Panc1 (cell line): ENCODE data around the gene SQOR. TPM values are rescaled to one million over a fixed set of nuclear protein-coding genes. Genes with fewer than 3 reads are reported as not detected.

ENCODE experiments used
- ATAC-seq: fragments of 200-7000 bp; cut with Tn5 transposase; 2 replicates; pipeline ENCODE4 v1.9.1; 2020; ENCODE audit warnings: mild to moderate bottlenecking, moderate library complexity
- BruUV-seq: library from RNA; stranded (reverse); fragments of 400-500 nt; replicated peaks from 2 replicates; lab custom pipeline; 2021; lab: Mats Ljungman, UMichigan
- CTCF ChIA-PET: fragments of 300-600 bp; sonication (Branson Sonifier 250); formaldehyde crosslinking; loops from one replicate; lab custom pipeline; 2022; ENCODE audit warnings: antibody characterized with exemption; lab: Charles Lee
- POLR2A ChIA-PET: fragments of 300-600 bp; sonication (Branson Sonifier 250); formaldehyde crosslinking; loops from one replicate; lab custom pipeline; 2022; ENCODE audit warnings: antibody characterized with exemption; lab: Charles Lee
- DNase-seq: peaks from one replicate; pipeline ENCODE4 v3.0.0-alpha.2; 2010; ENCODE audit warnings: low read depth, low spot score
- H3K27ac ChIP-seq: 2 replicates; pipeline ENCODE4 v1.5.1; 2011; ENCODE audit warnings: mild to moderate bottlenecking, low read length, inconsistent platforms
- H3K27me3 ChIP-seq: fragments of 200-500 bp; sonication (Bioruptor generic); 2 replicates; pipeline ENCODE4 v1.6.0; 2014; ENCODE audit warnings: low read length, inconsistent platforms; ENCODE audit not compliant: control insufficient read depth, insufficient read depth
- H3K36me3 ChIP-seq: fragments of 200-500 bp; sonication (Bioruptor generic); 2 replicates; pipeline ENCODE4 v1.5.1; 2014; ENCODE audit warnings: inconsistent platforms, mild to moderate bottlenecking, low read length, moderate library complexity; ENCODE audit not compliant: control insufficient read depth, insufficient read depth
- H3K4me1 ChIP-seq: 2 replicates; pipeline ENCODE4 v1.5.1; 2011; ENCODE audit warnings: inconsistent platforms, mild to moderate bottlenecking, low read length, moderate library complexity; ENCODE audit not compliant: control insufficient read depth, insufficient read depth
- H3K4me3 ChIP-seq, 2 experiments: 2 replicates each; pipeline ENCODE4 v1.5.1; 2011 to 2012; ENCODE audit warnings: low read depth in 2 of 2, low read length in 2 of 2, mild to moderate bottlenecking in 2 of 2, inconsistent platforms in 1 of 2, moderate library complexity in 1 of 2
- H3K9me3 ChIP-seq: fragments of 200-500 bp; sonication (Bioruptor generic); 2 replicates; pipeline ENCODE4 v1.5.1; 2014; ENCODE audit warnings: low read depth, mild to moderate bottlenecking, inconsistent platforms, low read length, moderate library complexity; ENCODE audit not compliant: control insufficient read depth, insufficient read depth
- POLR2AphosphoS5 ChIP-seq: IDR thresholded peaks from 2 replicates; pipeline ENCODE4 v1.6.1; 2012; ENCODE audit warnings: mild to moderate bottlenecking, low read depth, low read length, moderate library complexity
- SIN3A ChIP-seq: IDR thresholded peaks from 2 replicates; pipeline ENCODE4 v1.6.1; 2012; ENCODE audit warnings: low read depth, mild to moderate bottlenecking, low read length, moderate library complexity, borderline replicate concordance; ENCODE audit not compliant: insufficient read depth
- TCF7L2 ChIP-seq: IDR thresholded peaks from 2 replicates; pipeline ENCODE4 v1.6.1; 2011; ENCODE audit warnings: mild to moderate bottlenecking, low read depth, low read length, inconsistent platforms
- in situ Hi-C: cut with HindIII; loops from 2 replicates; pipeline ENCODE4 v1.10.0; 2016; ENCODE audit warnings: low sequenced_read_pairs, low pct_unique_long_range_greater_than_20kb
- intact Hi-C: fragments of 100-400 bp; cut with micrococcal nuclease; formaldehyde crosslinking; loops from one replicate; pipeline ENCODE4 v1.10.0; 2022; ENCODE audit not compliant: unreplicated experiment
- total RNA-seq: library from RNA; stranded (reverse); gene quantifications from one replicate; pipeline ENCODE4 v1.2.1, GENCODE V29; 2021; ENCODE audit not compliant: unreplicated experiment
- TF ChIP-seq, protein P1 (sequence below), 2 experiments: IDR thresholded peaks; 2 replicates each; pipeline ENCODE4 v1.6.1; 2011 to 2012; ENCODE audit warnings: low read depth in 2 of 2, control low read depth in 1 of 2, low read length in 1 of 2, mild to moderate bottlenecking in 1 of 2, moderate library complexity in 1 of 2; ENCODE audit not compliant: insufficient read depth in 1 of 2
- TF ChIP-seq, protein P2 (sequence below): fragments of 450-650 bp; IDR thresholded peaks from 2 replicates; pipeline ENCODE4 v1.5.1; 2017; ENCODE audit warnings: mild to moderate bottlenecking

Gene SQOR
- total RNA-seq, 1 experiment from 2014 or later: 62.2 TPM

- intact Hi-C loops: no loop called here
- Histone ChIP-seq H3K4me3 (no peak overlapping the region), H3K27ac (no peak overlapping the region), H3K9me3 (no peaks in the 10 kb centered on the region), H3K27me3 (no peaks in the 10 kb centered on the region), H3K36me3 (no peaks in the 10 kb centered on the region; the same call in 1 of the 2 replicates), H3K4me1 (no peaks in the 10 kb centered on the region)
- TF ChIP-seq, protein P1, sequence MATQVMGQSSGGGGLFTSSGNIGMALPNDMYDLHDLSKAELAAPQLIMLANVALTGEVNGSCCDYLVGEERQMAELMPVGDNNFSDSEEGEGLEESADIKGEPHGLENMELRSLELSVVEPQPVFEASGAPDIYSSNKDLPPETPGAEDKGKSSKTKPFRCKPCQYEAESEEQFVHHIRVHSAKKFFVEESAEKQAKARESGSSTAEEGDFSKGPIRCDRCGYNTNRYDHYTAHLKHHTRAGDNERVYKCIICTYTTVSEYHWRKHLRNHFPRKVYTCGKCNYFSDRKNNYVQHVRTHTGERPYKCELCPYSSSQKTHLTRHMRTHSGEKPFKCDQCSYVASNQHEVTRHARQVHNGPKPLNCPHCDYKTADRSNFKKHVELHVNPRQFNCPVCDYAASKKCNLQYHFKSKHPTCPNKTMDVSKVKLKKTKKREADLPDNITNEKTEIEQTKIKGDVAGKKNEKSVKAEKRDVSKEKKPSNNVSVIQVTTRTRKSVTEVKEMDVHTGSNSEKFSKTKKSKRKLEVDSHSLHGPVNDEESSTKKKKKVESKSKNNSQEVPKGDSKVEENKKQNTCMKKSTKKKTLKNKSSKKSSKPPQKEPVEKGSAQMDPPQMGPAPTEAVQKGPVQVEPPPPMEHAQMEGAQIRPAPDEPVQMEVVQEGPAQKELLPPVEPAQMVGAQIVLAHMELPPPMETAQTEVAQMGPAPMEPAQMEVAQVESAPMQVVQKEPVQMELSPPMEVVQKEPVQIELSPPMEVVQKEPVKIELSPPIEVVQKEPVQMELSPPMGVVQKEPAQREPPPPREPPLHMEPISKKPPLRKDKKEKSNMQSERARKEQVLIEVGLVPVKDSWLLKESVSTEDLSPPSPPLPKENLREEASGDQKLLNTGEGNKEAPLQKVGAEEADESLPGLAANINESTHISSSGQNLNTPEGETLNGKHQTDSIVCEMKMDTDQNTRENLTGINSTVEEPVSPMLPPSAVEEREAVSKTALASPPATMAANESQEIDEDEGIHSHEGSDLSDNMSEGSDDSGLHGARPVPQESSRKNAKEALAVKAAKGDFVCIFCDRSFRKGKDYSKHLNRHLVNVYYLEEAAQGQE (IDR thresholded peaks at IDR 0.05; ENCODE audit: insufficient read depth in 1 of 2, low read depth in 2 of 2, low read length in 1 of 2): no peak
- TF ChIP-seq POLR2AphosphoS5 (no peak), SIN3A (no peak), TCF7L2 (no peak)
- TF ChIP-seq, protein P2, sequence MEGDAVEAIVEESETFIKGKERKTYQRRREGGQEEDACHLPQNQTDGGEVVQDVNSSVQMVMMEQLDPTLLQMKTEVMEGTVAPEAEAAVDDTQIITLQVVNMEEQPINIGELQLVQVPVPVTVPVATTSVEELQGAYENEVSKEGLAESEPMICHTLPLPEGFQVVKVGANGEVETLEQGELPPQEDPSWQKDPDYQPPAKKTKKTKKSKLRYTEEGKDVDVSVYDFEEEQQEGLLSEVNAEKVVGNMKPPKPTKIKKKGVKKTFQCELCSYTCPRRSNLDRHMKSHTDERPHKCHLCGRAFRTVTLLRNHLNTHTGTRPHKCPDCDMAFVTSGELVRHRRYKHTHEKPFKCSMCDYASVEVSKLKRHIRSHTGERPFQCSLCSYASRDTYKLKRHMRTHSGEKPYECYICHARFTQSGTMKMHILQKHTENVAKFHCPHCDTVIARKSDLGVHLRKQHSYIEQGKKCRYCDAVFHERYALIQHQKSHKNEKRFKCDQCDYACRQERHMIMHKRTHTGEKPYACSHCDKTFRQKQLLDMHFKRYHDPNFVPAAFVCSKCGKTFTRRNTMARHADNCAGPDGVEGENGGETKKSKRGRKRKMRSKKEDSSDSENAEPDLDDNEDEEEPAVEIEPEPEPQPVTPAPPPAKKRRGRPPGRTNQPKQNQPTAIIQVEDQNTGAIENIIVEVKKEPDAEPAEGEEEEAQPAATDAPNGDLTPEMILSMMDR: no peak
- no peak for ATAC-seq
- ChIA-PET POLR2A (no interaction called here), CTCF (no interaction called here)
- in situ Hi-C loops: no loop called here
- no TSS peak for BruUV-seq
- no peak for DNase-seq
Measured at GRCh38 chr15:45689616-45690015, 54.8 kb downstream of the SQOR start.

DNA sequence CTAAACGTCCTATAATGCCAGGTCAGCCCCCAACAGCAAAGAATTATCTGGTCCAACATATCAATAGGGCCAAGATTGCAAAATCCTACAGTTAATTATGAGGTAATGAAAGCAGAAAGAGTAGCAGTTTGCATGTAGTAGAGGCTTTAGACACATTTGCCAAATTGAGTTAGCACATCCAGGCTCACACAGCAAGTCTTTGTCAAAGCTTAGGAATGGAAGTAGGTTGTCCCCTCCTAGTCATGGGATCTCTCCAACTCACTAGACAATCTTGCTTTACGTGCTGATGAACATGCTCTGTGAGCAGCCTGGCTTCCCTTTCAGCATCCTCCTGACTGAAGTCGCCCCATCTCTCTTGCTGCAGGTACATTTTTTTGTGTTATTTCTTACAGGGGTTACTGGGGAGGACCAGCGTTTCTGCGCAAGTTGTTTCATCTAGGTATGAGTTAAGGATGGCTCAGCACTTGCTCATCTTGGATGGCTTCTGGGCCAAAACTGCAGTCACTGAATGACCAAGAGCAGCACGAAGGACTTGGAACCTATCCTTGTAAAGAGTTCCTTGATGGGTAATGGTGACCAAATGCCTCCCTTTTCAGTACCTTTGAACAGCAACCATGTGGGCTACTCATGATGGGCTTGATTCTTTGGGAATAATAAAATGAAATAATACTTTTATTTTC is 55.9 kb downstream of the SQOR start:
- CTCF ChIA-PET: no interaction called here
- Histone ChIP-seq H3K9me3 (no peaks in the 10 kb centered on the region), H3K4me3 (no peak overlapping the region), H3K27ac (no peak overlapping the region), H3K36me3 (no peaks in the 10 kb centered on the region; the same call in 1 of the 2 replicates), H3K4me1 (no peaks in the 10 kb centered on the region), H3K27me3 (no peaks in the 10 kb centered on the region)
- no peak for ATAC-seq
- in situ Hi-C loops: no loop called here
- TF ChIP-seq TCF7L2: no peak
- TF ChIP-seq SIN3A: no peak
- TF ChIP-seq, protein P2: no peak
- TF ChIP-seq POLR2AphosphoS5: no peak
- TF ChIP-seq, protein P1 (IDR thresholded peaks at IDR 0.05; ENCODE audit: insufficient read depth in 1 of 2, low read depth in 2 of 2, low read length in 1 of 2): no peak
- POLR2A ChIA-PET: no interaction called here
- intact Hi-C loops: no loop called here
- BruUV-seq: no TSS peak
- no peak for DNase-seq
